Measurements from ENCODE around the gene OR2H2. TPM values are rescaled to one million over a fixed set of nuclear protein-coding genes. Genes with fewer than 3 reads are reported as not detected.

OR2H2 gene
- total RNA-seq, 4 donors from 2014 or later = not detected

DNA sequence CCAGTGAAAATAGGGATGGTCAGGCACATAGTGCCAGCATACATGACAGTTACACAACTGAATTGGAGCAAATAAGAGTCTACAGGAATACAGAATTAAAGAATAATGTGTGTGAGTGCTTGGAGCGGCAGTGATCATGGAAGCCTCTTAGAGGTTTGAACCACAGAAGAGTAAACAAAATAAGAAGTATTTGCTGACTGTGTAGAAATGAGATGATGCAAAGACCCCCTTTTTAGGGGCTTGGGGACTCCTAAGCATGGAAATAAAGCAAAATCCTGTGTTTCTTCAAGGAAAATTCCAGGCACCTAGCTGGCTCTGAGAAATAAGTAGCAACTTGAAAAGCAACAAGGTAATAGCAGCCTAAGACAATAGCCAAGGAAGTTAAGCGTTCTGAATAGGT, 6.8 kb downstream of the OR2H2 start:
- WGBS, 2 donors = 72 to 73% methylated on average over 2 of the region's 2 CpGs
- no peak overlapping the region for H3K27ac ChIP-seq
- TF ChIP-seq POLR2A (IDR thresholded peaks at IDR 0.05) = no peak
- TF ChIP-seq, protein P1, sequence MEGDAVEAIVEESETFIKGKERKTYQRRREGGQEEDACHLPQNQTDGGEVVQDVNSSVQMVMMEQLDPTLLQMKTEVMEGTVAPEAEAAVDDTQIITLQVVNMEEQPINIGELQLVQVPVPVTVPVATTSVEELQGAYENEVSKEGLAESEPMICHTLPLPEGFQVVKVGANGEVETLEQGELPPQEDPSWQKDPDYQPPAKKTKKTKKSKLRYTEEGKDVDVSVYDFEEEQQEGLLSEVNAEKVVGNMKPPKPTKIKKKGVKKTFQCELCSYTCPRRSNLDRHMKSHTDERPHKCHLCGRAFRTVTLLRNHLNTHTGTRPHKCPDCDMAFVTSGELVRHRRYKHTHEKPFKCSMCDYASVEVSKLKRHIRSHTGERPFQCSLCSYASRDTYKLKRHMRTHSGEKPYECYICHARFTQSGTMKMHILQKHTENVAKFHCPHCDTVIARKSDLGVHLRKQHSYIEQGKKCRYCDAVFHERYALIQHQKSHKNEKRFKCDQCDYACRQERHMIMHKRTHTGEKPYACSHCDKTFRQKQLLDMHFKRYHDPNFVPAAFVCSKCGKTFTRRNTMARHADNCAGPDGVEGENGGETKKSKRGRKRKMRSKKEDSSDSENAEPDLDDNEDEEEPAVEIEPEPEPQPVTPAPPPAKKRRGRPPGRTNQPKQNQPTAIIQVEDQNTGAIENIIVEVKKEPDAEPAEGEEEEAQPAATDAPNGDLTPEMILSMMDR (IDR thresholded peaks at IDR 0.05) = no peak
- no peak for TF ChIP-seq EP300 (IDR thresholded peaks at IDR 0.05)

DNA sequence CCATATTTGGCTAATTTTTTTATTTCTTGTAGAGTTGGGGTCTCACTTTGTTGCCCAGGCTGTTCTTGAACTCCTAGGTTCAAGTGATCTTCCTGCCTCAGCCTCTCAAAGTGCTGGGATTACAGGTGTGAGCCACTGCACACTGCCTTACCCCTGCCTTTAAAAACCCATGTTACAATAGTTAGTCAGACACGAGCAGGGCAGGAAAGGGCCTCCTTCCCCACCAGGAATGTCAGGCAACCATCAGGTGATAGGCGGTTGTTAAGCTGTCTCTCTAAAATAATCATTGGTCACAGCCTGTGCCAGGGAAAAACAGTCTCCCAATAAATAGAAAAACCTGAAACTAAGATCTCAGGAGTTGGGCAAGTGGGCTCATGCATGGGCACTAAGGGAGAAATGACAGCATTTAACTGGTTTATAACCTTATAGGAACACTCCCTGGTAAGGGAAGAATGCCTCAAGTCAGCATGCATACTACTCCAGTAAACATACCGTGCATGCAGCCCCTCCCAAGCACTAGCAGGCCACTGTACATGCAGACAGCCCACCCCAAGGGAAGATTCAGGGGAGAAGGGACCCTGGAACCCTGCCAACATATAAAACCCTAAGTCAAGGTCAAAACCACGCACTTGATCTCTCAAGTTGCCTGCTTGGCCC, 8.4 kb downstream of the OR2H2 start:
- no peak for DNase-seq (ENCODE audit: low spot score in 2 of 2)
- no peaks in the 10 kb centered on the region for H3K27me3 ChIP-seq
- 21 to 27% methylated on average over 4 of the region's 4 CpGs for WGBS, 2 donors
- TF ChIP-seq EP300 (IDR thresholded peaks at IDR 0.05) = no peak
- TF ChIP-seq, protein P1 (IDR thresholded peaks at IDR 0.05) = no peak
- no peak for TF ChIP-seq POLR2A (IDR thresholded peaks at IDR 0.05)
- no peaks in the 10 kb centered on the region for H3K4me1 ChIP-seq
- H3K4me3 ChIP-seq = no peak overlapping the region
- H3K9me3 ChIP-seq = no peaks in the 10 kb centered on the region
- H3K36me3 ChIP-seq = no peaks in the 10 kb centered on the region
- H3K27ac ChIP-seq = no peak overlapping the region

More for the DNA sequence above, 6.8 kb downstream of the OR2H2 start:
- DNase-seq (ENCODE audit: low spot score in 2 of 2) = no peak
- Histone ChIP-seq H3K27me3 (no peaks in the 10 kb centered on the region), H3K36me3 (no peaks in the 10 kb centered on the region), H3K4me3 (no peak overlapping the region), H3K4me1 (no peaks in the 10 kb centered on the region), H3K9me3 (no peaks in the 10 kb centered on the region)

DNA sequence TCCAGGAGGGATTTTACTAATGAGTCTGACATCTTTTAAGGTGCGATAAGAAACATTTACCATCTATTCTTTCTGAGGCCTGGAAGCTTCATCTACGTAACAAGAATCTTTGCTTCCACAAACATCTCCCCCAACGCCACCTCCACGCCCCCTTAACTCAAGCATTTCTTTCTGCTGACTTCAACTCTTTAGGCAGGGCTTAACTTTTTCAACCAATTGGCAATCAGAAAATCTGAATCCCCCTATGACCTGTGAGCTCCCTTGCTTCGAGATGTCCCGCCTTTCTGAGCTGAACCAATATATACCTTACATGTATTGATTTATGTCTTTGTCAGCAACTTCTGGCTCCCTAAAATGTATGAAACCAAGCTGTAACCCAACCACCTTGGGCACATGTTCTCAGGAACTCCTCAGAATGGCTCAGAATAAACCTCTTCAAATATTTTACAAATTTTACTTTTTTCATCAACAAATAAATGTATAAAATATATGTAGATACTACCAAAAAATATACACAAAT, 11.5 kb downstream of the OR2H2 start:
- TF ChIP-seq, protein P1 (IDR thresholded peaks at IDR 0.05) = no peak
- TF ChIP-seq POLR2A (IDR thresholded peaks at IDR 0.05) (no peak), EP300 (IDR thresholded peaks at IDR 0.05) (no peak)
- Histone ChIP-seq H3K9me3 (no peaks in the 10 kb centered on the region), H3K27ac (no peak overlapping the region), H3K4me3 (no peak overlapping the region), H3K27me3 (no peaks in the 10 kb centered on the region), H3K36me3 (peaks cover 0 to 5% (median 0%) of the 10 kb centered on the region in 3 donors), H3K4me1 (no peaks in the 10 kb centered on the region)
- WGBS, 2 donors = 70 to 72% methylated on average over 6 of the region's 6 CpGs
- DNase-seq (ENCODE audit: low spot score in 2 of 2) = no peak

DNA sequence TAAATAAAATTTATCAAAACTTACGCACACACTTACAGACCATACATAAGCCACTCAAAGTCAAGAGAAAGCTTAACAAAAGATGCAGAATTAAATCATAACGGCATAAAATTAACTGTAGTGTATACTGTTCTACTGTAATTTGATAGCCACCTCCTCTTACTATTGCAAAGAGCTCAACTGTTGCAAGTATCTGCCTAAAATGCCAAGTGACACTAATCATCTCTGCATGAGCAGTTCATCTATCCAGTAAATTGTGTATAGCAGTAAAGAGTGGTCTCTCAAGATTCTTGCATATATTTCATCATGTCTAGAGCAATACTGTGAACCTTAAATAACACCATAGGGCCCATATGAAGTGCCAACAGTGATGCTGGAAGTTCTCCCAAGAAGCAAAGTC, 12.3 kb downstream of the OR2H2 start:
- no peak overlapping the region for H3K4me3 ChIP-seq
- H3K27ac ChIP-seq = no peak overlapping the region
- H3K36me3 ChIP-seq = peaks cover 0 to 13% (median 0%) of the 10 kb centered on the region in 3 donors
- TF ChIP-seq EP300 (IDR thresholded peaks at IDR 0.05) (no peak), POLR2A (IDR thresholded peaks at IDR 0.05) (no peak)
- TF ChIP-seq, protein P1 (IDR thresholded peaks at IDR 0.05) = no peak
- no peaks in the 10 kb centered on the region for H3K4me1 ChIP-seq
- no peak for DNase-seq (ENCODE audit: low spot score in 2 of 2)
- 80 to 95% methylated on average over 2 of the region's 2 CpGs for WGBS, 2 donors
- H3K9me3 ChIP-seq = no peaks in the 10 kb centered on the region
- no peaks in the 10 kb centered on the region for H3K27me3 ChIP-seq

GRCh38 chr6:29598172-29598747, 13.3 kb downstream of the OR2H2 start:
- H3K4me3 ChIP-seq = no peak overlapping the region
- no peak for DNase-seq (ENCODE audit: low spot score in 2 of 2)
- 60 to 68% methylated on average over 2 of the region's 2 CpGs for WGBS, 2 donors

More at GRCh38 chr6:29598172-29598747, 13.3 kb downstream of the OR2H2 start:
- Histone ChIP-seq H3K4me1 (no peaks in the 10 kb centered on the region), H3K27ac (no peak overlapping the region), H3K27me3 (no peaks in the 10 kb centered on the region), H3K36me3 (peaks cover 0 to 23% (median 0%) of the 10 kb centered on the region in 3 donors), H3K9me3 (no peaks in the 10 kb centered on the region)
- TF ChIP-seq EP300 (IDR thresholded peaks at IDR 0.05) = no peak
- no peak for TF ChIP-seq POLR2A (IDR thresholded peaks at IDR 0.05)
- TF ChIP-seq, protein P1 (IDR thresholded peaks at IDR 0.05) = no peak

Measured in tibial nerve (tissue), 4 donors.